T-helper 2 cell treated with Interferon-gamma antibody and Interleukin-4, amounts not matched to agents 100 ng/mL and 5 ng/mL, for 36 hours (primary cell): Measurements from ENCODE around the gene INHA. TPM values are rescaled to one million over a fixed set of nuclear protein-coding genes. Genes with fewer than 3 reads are reported as not detected.

Source experiments
- intact Hi-C: fragments of 100-400 bp; cut with micrococcal nuclease; formaldehyde crosslinking; loops from one replicate; pipeline ENCODE4 v1.15.1; 2023
- total RNA-seq: library from RNA; stranded (reverse); gene quantifications from 2 replicates; pipeline ENCODE4 v1.2.3, GENCODE V29; 2022

The INHA gene
- total RNA-seq, 1 donor from 2014 or later, result not detected

DNA sequence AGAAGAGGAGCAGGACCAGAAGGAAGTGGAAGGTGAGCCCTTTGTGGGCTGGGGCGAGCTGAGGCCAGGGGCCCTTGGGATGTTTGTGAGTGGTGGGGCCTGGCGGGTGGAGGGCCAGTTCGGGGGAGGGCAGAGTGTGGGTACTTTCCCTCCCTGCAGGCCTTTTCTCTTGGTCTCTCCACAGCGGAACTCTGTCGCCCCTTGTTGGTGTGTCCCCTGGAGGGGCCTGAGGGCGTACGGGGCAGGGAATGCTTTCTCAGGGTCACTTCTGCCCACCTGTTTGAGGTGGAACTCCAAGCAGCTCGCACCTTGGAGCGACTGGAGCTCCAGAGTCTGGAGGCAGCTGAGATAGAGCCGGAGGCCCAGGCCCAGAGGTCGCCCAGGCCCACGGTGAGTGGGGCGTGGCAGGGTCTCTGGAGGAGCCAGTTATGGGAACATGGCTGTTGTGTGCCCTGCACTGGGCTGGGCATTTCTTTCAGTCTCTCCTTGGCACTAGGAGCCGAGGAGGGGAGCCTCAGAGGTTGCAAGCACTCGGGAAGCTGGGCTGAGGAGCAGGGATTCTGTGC lies 36.4 kb downstream of the INHA start:
- intact Hi-C loops, result no loop called here

DNA sequence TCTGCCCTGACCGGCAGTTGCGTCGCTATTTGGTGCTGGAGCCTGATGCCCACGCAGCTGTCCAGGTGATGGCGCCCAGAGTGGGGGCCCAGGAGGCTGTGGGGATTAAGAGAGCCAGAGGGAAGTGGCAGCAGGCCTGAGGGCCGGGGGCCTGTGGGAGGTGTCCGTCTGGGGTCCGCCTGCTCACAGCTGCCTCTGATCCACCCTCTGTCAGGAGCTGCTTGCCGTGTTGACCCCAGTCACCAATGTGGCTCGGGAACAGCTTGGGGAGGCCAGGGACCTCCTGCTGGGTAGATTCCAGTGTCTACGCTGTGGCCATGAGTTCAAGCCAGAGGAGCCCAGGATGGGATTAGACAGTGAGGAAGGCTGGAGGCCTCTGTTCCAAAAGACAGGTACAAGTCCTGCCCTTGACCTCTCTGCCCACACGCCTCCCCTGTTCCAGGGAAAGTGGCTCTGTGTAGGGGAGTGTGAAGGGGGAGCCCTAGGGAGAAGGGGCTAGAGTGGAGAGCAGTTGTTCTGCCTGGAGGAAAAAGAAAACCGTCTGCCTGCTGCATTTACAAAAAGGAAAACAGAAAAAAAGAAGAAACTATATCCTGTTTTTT lies 37.1 kb downstream of the INHA start:
- intact Hi-C loops, result no loop called here

DNA sequence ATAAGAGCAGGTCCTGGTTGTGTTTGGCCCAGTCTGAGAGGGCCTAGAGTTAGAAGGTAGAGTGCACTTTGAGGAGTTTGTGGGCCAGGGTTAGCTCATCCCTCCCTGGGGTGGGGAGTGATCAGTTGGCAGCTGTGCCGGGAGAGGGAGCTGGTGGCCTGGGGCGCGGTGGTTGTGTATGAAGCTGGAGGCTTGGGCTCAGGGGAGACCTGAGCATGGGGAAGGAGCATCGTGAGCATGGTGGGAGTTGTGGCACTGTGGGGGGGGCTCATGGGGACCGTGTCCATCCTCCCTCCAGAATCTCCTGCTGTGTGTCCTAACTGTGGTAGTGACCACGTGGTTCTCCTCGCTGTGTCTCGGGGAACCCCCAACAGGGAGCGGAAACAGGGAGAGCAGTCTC lies 39.2 kb downstream of the INHA start:
- intact Hi-C loops, result no loop called here

DNA sequence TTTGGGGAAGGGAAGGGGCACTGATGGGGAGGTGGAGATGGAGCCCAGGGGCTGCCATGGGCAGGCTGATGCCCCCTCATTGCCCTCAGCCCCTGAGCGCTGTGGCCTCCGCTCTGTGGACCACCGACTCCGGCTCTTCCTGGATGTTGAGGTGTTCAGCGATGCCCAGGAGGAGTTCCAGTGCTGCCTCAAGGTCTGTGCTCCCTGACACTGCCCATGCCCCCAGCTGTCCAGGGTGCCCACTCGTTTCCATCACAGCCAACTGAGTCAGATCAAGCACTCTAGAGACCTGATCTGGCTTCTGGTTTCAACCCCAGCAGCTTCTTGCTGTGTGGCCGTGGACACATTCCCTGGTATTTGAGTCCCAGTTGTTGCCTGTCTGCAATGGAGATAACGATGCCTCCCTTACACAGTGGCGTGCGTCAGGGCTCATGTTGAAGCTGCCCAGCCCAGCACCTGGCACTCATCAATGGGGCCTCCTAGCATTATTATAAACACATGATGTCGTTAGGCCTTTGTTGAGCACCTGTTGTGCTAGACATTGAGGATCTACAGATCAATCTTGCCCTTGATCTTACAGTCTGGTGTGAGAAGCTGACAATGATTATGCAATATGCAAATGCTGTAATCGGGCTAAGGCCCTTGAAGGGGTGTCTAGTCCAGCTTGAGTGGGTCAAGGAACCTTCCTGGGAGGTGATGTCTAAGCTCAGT lies 39.9 kb downstream of the INHA start:
- intact Hi-C loops, result no loop called here

DNA sequence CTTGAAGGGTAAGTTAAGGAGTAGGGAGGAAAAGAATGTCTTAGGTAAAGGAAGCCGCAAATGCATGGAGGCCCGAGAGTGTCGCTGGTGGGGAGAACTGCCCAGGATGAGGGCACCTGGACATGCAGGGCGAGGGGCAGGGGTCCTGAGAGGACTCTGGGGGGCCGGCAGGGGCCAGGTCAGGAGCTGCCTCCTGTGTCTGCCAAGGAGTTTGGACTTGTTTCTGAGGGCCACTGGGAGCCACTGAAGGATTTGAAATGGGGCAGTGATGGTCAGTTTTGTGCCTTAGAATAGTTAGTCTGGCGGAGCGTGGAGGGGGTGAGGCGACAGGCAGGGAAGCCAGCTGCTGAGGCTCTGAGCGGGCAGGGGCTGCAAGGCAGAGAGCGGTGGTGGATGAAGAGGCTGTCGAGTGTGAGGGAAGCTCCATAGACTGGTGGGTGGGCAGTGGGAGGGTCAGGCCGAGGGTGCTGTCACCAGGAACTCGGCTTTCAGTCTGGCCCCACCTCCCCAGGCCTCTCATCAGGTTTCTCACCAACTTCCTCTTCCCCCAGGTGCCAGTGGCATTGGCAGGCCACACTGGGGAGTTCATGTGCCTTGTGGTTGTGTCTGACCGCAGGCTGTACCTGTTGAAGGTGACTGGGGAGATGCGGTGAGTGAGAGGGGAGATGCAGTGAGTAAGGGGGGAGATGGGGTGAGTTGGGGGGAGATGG lies 40.6 kb downstream of the INHA start:
- intact Hi-C loops, result no loop called here

DNA sequence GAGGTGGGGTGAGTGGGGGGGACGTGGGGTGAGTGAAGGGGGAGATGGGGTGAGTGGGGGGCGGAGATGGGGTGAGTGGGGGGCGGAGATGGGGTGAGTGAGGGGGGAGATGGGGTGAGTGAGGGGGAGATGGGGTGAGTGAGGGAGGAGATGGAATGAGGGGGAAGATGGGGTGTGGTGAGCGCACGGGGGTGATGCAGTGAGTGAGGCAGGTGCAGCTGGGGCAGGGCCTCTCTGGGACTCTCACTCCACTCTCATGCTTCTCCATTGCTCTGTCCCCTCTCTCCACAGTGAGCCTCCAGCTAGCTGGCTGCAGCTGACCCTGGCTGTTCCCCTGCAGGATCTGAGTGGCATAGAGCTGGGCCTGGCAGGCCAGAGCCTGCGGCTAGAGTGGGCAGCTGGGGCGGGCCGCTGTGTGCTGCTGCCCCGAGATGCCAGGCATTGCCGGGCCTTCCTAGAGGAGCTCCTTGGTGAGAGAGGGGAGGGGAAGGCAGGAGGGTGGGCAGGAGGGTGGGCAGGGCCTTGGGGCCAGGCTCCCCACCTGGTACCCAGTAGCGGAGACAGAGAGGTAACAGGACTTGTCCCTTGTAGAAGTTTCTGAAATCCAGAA lies 41.5 kb downstream of the INHA start:
- intact Hi-C loops, result no loop called here

DNA sequence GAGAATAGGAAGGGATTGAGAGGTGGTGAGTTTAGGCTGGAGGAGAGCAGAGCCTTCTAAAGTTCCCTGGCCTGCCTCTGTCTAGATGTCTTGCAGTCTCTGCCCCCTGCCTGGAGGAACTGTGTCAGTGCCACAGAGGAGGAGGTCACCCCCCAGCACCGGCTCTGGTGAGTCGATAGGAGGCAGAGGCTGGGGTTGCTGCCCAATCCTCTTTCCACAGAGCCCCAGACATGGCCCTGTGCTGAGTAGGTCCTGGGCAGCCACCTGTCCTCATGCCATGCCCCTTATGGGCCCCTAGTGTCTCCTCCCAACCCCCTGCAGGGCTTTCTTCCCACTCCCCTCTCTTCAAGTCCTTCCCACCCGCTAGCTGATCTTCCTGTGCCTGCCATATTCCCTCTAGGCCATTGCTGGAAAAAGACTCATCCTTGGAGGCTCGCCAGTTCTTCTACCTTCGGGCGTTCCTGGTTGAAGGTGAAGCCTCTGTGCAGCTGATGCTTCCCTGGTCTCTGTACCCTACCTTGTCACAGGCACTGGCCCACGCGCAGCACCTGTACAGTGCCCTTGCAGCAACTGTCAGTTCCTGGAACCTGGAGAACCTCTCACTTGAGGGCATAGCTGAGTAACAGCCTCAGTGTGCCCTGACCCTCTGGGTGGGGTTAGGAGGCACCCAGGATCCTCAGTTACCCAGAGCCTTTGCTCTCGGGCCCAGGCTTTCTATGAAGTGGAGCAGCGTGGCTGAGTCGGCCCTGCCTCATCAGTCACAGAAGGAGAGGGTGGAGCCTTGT lies 42.2 kb downstream of the INHA start:
- intact Hi-C loops, result no loop called here

DNA sequence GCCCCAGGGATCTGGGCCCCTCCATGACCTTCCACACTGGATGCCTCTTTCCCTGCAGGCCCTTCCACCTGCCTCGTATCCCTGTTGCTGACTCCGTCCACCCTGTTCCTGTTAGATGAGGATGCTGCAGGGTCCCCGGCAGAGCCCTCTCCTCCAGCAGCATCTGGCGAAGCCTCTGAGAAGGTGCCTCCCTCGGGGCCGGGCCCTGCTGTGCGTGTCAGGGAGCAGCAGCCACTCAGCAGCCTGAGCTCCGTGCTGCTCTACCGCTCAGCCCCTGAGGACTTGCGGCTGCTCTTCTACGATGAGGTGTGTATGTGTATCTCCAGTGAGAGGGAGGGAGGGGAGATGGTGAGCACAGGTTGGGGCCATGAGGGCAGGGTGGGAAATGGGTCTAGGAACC lies 42.9 kb downstream of the INHA start:
- intact Hi-C loops, result no loop called here

DNA sequence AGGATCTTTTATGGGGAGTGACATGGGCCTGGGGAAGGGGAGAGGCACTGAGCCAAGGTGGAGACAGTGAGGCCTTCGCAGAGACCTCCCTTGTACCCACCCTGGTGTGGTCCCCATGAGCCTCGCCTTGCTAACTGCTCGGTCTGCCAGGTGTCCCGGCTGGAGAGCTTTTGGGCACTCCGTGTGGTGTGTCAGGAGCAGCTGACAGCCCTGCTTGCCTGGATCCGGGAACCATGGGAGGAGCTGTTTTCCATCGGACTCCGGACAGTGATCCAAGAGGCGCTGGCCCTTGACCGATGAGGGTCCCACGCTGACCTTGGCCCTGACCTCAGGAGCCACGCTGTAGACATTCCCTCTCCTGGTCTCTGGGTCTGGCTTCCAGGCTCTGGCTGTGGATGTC lies 43.8 kb downstream of the INHA start:
- intact Hi-C loops, result no loop called here

DNA sequence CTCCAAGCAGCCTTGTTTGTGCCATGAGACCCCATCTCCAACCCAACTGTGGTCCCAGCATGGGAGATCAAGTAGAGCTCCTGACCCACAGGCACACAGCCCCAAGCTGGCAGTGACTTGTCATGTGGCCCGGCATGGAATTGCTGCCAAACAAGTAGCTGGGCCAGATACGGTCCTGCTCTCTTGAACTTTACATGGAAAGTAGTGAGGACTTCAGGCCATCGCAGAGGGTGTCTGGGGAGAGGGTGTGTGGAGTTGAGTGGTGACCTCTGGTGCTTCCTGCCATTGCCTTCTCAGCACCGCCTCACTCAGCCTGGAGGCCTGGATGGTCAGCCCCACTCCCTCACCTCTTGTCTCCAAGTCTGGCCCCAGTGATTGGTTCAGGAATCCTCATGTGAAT lies 44.4 kb downstream of the INHA start:
- intact Hi-C loops, result no loop called here

DNA sequence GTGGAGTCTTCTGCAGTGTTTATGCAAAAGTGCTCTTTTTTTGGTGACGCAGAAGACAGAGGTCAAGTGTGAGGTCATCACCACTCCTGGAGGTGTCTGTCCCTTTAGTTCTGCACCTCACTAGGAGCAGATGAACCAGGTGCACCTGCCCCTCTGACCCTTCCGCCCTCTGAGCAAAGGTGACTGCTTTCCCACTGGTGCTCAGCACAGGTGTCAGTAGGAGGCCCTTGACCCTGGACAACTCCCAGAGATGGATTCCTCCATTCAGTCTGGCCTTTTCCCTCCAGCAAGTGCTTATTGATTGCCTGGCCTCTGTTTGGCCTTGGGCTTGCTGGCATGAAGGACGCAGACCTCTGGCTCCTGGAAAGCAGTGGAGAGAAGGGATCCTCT lies 46.6 kb downstream of the INHA start:
- intact Hi-C loops, result no loop called here

DNA sequence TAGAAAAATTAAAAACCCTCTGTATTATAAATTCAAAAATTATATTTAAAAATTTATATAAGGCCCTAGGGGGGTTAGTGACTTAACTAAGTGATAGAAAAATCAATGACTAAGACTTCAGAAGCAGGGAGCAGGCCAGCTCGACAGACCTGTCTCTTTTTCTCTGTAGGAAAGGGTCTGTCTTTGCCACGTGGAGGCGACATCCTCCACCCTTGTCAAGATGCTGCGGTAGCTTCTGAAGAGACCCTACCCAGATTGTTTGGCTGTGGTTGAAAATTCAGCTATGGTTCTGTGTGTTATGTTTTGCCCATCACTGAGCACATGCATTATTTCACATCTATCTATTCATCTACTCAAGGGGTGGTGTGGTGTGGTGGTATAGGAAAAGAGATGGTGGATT lies 47.1 kb downstream of the INHA start:
- intact Hi-C loops, result no loop called here

DNA sequence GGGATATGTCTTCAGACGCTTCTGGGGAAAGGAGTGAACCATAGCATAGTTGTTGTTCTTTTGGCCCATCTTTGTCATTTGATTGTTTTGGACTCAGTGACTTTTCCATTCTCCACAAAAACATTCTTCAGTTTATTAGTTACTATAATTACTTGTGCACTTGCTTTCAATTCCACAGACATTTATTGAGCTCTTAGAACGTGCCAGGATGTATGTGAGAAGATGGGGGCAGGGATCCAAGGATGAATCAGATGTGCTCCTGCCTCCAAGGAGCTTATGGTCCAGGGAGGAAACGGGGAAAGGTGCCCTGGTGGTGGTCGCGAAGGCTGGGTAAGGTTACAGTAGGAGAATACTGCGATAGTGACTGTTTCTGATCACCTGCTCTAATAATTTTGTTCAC lies 48.4 kb downstream of the INHA start:
- intact Hi-C loops, result no loop called here

DNA sequence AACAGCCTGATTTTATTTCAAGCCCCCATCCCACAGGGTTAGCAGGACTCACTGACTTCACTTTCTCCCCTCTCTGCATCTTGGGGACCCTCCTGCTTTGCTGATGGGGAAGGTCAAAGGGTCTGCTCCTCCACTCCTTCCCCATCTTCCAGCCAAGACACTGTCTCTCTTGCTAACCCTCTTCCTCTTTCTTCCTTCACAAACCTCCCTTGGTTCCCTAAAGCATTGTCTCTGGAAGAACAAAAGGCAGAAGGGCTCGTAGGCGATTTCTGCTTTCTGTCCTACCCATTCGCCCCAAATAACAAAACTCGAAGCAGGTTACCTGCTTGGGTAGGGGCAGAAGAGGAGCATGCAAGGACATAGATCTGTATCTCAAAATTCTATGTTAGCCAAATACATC lies 49.8 kb downstream of the INHA start:
- intact Hi-C loops, result no loop called here

DNA sequence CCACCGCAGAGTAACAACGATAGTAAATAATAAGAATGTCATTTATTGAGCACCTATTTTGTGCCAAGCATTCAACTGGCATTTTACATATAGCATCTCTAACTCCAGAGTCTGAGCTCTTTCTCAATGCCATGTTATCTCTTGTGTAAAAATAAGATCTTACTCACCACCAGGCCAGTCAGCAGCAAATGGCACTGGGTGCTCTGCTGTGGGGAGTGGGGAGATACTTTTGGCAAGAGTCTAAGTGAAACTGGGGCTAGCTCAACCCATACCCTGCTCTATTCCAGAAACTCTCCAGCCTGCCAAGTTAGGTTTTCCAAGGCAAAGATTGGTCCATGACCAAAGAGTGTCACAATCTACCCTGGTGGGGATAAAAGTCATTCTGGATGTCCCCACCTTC lies 50.4 kb downstream of the INHA start:
- intact Hi-C loops, result no loop called here

DNA sequence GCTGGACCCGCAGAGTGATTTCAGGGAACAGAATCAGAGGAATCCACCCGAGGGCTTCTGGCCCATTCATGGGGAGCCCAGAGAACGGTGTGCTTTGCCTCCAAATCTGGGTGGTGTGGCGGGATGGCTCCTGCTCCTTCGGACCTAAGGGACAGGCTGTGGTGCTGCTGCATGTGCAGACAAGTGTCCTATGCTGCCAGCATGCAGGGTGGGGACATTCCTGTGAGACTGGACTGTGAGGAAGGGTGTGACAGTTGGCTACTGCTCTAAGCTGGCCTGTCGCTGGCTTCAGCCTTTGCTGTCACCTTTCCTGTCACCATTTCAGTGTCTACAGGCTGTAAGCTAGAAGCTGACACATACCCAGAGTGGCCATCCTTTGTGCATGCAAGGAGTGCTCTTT lies 52.5 kb downstream of the INHA start:
- intact Hi-C loops, result no loop called here

DNA sequence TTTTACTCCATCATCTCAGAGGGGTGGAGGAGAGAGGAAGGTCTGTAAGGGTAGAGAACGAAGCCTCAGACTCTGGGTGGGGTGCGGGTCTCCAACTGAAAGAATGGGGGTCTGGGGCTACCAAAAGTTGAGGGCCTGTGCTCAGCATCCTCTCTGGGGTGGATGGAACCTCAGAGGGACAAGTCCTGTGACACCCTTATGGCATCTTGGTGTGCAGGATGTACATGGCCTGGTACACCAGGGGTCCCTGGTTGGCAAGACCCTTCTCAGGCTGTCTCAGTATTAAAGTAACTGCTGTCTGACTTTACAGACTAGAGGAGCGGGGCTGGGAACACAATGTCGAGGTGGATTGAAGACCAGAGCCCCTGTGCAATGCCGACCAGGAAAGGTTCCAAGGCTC lies 53.1 kb downstream of the INHA start:
- intact Hi-C loops, result no loop called here
